Erythroblast (primary cell): ENCODE results near the gene DENND1C.

Experiments
- DNase-seq, 2 experiments: peaks; one replicate each; lab custom pipeline; 2025; lab: John Stamatoyannopoulos, UW
- GATA1 ChIP-seq: IDR thresholded peaks from 2 replicates; pipeline ENCODE4 v1.6.1; 2011; ENCODE audit warnings: low read depth, mild to moderate bottlenecking, control low read depth, low read length, moderate library complexity
- POLR2A ChIP-seq: IDR thresholded peaks from 2 replicates; pipeline ENCODE4 v1.6.1; 2011; ENCODE audit warnings: mild to moderate bottlenecking, low read length

Gene DENND1C

GRCh38 chr19:6460099-6460884 lies 21.3 kb downstream of the DENND1C start:
- peak; percentile 94 to 95 for DNase-seq
- TF ChIP-seq GATA1 (no peak), POLR2A (no peak)

GRCh38 chr19:6459262-6460098 lies 22.1 kb downstream of the DENND1C start, which contains the start of gene SLC25A23:
SLC25A23 (minus strand) TSS chr19:6459792; CDS start chr19:6459628, 164 bp downstream.
- DNase-seq = peak; percentile 41 to 51
- TF ChIP-seq GATA1 (no peak), POLR2A (no peak)

GRCh38 chr19:6458695-6459261 lies 22.8 kb downstream of the DENND1C start:
- no peak for DNase-seq
- TF ChIP-seq GATA1 (no peak), POLR2A (no peak)

GRCh38 chr19:6457958-6458694 lies 23.5 kb downstream of the DENND1C start:
- no peak for TF ChIP-seq POLR2A
- TF ChIP-seq GATA1 = no peak
- DNase-seq = no peak

- TF ChIP-seq GATA1 = no peak
- no peak for TF ChIP-seq POLR2A
- DNase-seq = no peak
These were observed 25.7 kb downstream of the DENND1C start for GRCh38 chr19:6455924-6456323.

- no peak for TF ChIP-seq GATA1
- TF ChIP-seq POLR2A = no peak
- DNase-seq = no peak
These were observed 27.5 kb downstream of the DENND1C start for GRCh38 chr19:6453951-6454565.

- TF ChIP-seq POLR2A (no peak), GATA1 (no peak)
- DNase-seq = no peak
These were observed 28.7 kb downstream of the DENND1C start for GRCh38 chr19:6452899-6453298.

- TF ChIP-seq GATA1 (no peak), POLR2A (no peak)
- no peak for DNase-seq
These were observed 29.4 kb downstream of the DENND1C start for GRCh38 chr19:6452223-6452614.

- DNase-seq = no peak
- no peak for TF ChIP-seq POLR2A
- TF ChIP-seq GATA1 = no peak
These were observed 29.9 kb downstream of the DENND1C start for GRCh38 chr19:6451583-6452222.

- TF ChIP-seq POLR2A (no peak), GATA1 (no peak)
- DNase-seq = no peak
These were observed 31.4 kb downstream of the DENND1C start for GRCh38 chr19:6450166-6450565.

GRCh38 chr19:6448045-6448444 lies 33.5 kb downstream of the DENND1C start:
- DNase-seq = no peak

GRCh38 chr19:6446452-6446851 lies 35.1 kb downstream of the DENND1C start:
- no peak for DNase-seq
- TF ChIP-seq GATA1 (no peak), POLR2A (no peak)

More at GRCh38 chr19:6448045-6448444, 33.5 kb downstream of the DENND1C start:
- TF ChIP-seq POLR2A (no peak), GATA1 (no peak)
